ENCODE results near the gene NBEA.
A peak's percentile ranks its signal among the peaks of the same experiment; 100 is the strongest.

Gene NBEA

GRCh38 chr13:35474496-35475211 lies 532.6 kb downstream of the NBEA start:
- no peak overlapping the region for H2BK12ac ChIP-seq (ENCODE audit: low read length)
- no peak for DNase-seq (ENCODE audit: low spot score)
- no peak overlapping the region for H3K4ac ChIP-seq (ENCODE audit: low read length)
- H3K79me1 ChIP-seq (ENCODE audit: low read depth, low read length), result no peaks in the 10 kb centered on the region
- no peak overlapping the region for H2BK120ac ChIP-seq (ENCODE audit: low read depth, low read length)
- H3K4me2 ChIP-seq (ENCODE audit: insufficient read depth, low read length, poor library complexity, severe bottlenecking), result peak overlapping the region; percentile 66
- H3K18ac ChIP-seq (ENCODE audit: low read length), result no peak overlapping the region
- peaks cover 16 to 55% (median 47%) of the 10 kb centered on the region in 3 experiments for H3K27me3 ChIP-seq (ENCODE audit: control insufficient read depth in 3 of 3, insufficient read depth in 3 of 3, low read depth in 1 of 3, low read length in 3 of 3)
- H3K36me3 ChIP-seq (replicated peaks in 1 of 2; ENCODE audit: control insufficient read depth in 2 of 2, insufficient read depth in 2 of 2, low read length in 2 of 2), result no peaks in the 10 kb centered on the region
- H2BK15ac ChIP-seq (ENCODE audit: low read length), result no peak overlapping the region
- no peak overlapping the region for H3K9ac ChIP-seq (ENCODE audit: low read depth, low read length, poor library complexity)
- H3K9me3 ChIP-seq (replicated peaks in 1 of 2; ENCODE audit: control insufficient read depth in 2 of 2, insufficient read depth in 1 of 2, low read depth in 1 of 2, low read length in 2 of 2), result no peaks in the 10 kb centered on the region
- H3K4me1 ChIP-seq (ENCODE audit: control insufficient read depth in 2 of 2, insufficient read depth in 1 of 2, low read depth in 1 of 2, low read length in 2 of 2), result peaks cover 13 to 28% of the 10 kb centered on the region in 2 donors
- no peak overlapping the region for H3K23ac ChIP-seq (ENCODE audit: low read depth, low read length, poor library complexity)
- H2BK5ac ChIP-seq (ENCODE audit: low read length), result no peak overlapping the region
- H4K8ac ChIP-seq (ENCODE audit: low read depth, low read length), result no peak overlapping the region
- no peak overlapping the region for H2AK5ac ChIP-seq (ENCODE audit: low read depth, low read length)
- no peak overlapping the region for H3K14ac ChIP-seq (ENCODE audit: low read length)
- H2AFZ ChIP-seq (ENCODE audit: low read length), result peak overlapping the region; percentile 91
- H4K91ac ChIP-seq (ENCODE audit: low read depth, low read length, poor library complexity), result no peak overlapping the region
- peak overlapping the region in 1 of 2 donors; percentile 63 for H3K4me3 ChIP-seq (ENCODE audit: low read length in 2 of 2)
- H3K27ac ChIP-seq (replicated peaks; ENCODE audit: low read length), result no peak overlapping the region
- WGBS, 2 donors (ENCODE audit: extremely low coverage in 2 of 2, insufficient read length in 2 of 2, insufficient replicate concordance in 1 of 2), result no CpG with 5 or more reads among the region's 17 CpGs

DNA sequence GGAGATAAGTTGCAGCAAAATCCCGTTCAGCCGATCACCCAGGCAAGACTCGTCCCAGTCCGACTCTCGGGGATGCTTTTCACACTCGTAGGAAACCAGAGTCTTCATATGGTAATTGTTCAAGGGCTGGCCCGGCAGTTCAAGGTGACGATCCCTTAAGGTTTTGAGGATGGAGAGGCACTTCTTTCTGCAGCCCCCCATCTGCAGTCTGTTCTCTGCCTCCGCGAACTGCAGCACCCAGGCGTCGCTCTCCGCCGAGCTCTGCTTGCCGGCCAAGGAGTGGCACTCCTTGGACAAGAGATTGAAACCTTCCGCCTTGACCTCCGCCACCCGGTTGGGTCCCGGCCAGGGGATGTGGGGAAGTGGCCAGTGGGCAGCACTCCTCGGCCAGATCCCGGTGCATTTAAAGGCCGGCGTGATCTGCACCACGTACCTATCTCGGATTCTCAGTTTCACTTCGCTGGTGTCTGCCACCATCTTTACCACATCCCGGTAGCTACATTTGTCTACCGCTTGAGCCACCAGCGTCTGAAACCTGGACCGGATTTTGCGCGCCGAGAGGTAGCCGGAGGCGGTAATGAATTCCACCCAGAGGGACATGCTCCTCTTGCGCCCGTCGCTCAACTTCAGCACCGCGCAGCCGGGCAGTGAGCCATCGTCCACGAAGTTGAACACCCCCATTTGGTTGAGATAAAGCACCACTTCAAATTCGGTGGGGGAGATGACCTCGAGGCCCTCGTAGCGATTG lies 533.3 kb downstream of the NBEA start:
- peak overlapping the region; percentile 39 for H3K9ac ChIP-seq (ENCODE audit: low read depth, low read length, poor library complexity)
- H3K27me3 ChIP-seq (ENCODE audit: control insufficient read depth in 3 of 3, insufficient read depth in 3 of 3, low read depth in 1 of 3, low read length in 3 of 3), result peaks cover 16 to 55% (median 53%) of the 10 kb centered on the region in 3 experiments
- WGBS, 2 donors (ENCODE audit: extremely low coverage in 2 of 2, insufficient read length in 2 of 2, insufficient replicate concordance in 1 of 2), result no CpG with 5 or more reads among the region's 47 CpGs
- no peak overlapping the region for H4K8ac ChIP-seq (ENCODE audit: low read depth, low read length)
- H3K27ac ChIP-seq (replicated peaks; ENCODE audit: low read length), result no peak overlapping the region
- peaks cover 13 to 28% of the 10 kb centered on the region in 2 donors for H3K4me1 ChIP-seq (ENCODE audit: control insufficient read depth in 2 of 2, insufficient read depth in 1 of 2, low read depth in 1 of 2, low read length in 2 of 2)
- peak overlapping the region; percentile 66 for H3K4me2 ChIP-seq (ENCODE audit: insufficient read depth, low read length, poor library complexity, severe bottlenecking)
- no peak overlapping the region for H2BK5ac ChIP-seq (ENCODE audit: low read length)
- peak overlapping the region; percentile 1 for H3K14ac ChIP-seq (ENCODE audit: low read length)
- no peak overlapping the region for H2BK120ac ChIP-seq (ENCODE audit: low read depth, low read length)
- no peaks in the 10 kb centered on the region for H3K79me1 ChIP-seq (ENCODE audit: low read depth, low read length)
- H3K4ac ChIP-seq (ENCODE audit: low read length), result no peak overlapping the region
- peak overlapping the region; percentile 91 for H2AFZ ChIP-seq (ENCODE audit: low read length)
- H3K4me3 ChIP-seq (ENCODE audit: low read length in 2 of 2), result peak overlapping the region; percentile 21 to 63
- peak; percentile 61 for DNase-seq (ENCODE audit: low spot score)
- no peaks in the 10 kb centered on the region for H3K9me3 ChIP-seq (replicated peaks in 1 of 2; ENCODE audit: control insufficient read depth in 2 of 2, insufficient read depth in 1 of 2, low read depth in 1 of 2, low read length in 2 of 2)
- H3K36me3 ChIP-seq (replicated peaks in 1 of 2; ENCODE audit: control insufficient read depth in 2 of 2, insufficient read depth in 2 of 2, low read length in 2 of 2), result no peaks in the 10 kb centered on the region
- H3K23ac ChIP-seq (ENCODE audit: low read depth, low read length, poor library complexity), result peak overlapping the region; percentile 81
- H4K91ac ChIP-seq (ENCODE audit: low read depth, low read length, poor library complexity), result no peak overlapping the region
- no peak overlapping the region for H2BK15ac ChIP-seq (ENCODE audit: low read length)
- H2AK5ac ChIP-seq (ENCODE audit: low read depth, low read length), result peak overlapping the region; percentile 45
- no peak overlapping the region for H2BK12ac ChIP-seq (ENCODE audit: low read length)
- H3K18ac ChIP-seq (ENCODE audit: low read length), result peak overlapping the region; percentile 68

GRCh38 chr13:35475960-35476943 lies 534.2 kb downstream of the NBEA start, which contains the start of gene MAB21L1:
MAB21L1 (minus strand) TSS chr13:35476689; CDS start chr13:35476138, 551 bp downstream.
- Histone ChIP-seq H3K18ac (ENCODE audit: low read length) (peak within 1 kb of the TSS; percentile 75), H3K9ac (ENCODE audit: low read depth, low read length, poor library complexity) (peak within 1 kb of the TSS; percentile 39), H2BK120ac (ENCODE audit: low read depth, low read length) (no peak within 1 kb of the TSS), H2AFZ (ENCODE audit: low read length) (peak within 1 kb of the TSS; percentile 91), H2BK15ac (ENCODE audit: low read length) (no peak within 1 kb of the TSS), H3K4me2 (ENCODE audit: insufficient read depth, low read length, poor library complexity, severe bottlenecking) (peak within 1 kb of the TSS; percentile 66), H3K14ac (ENCODE audit: low read length) (peak within 1 kb of the TSS; percentile 1), H2BK5ac (ENCODE audit: low read length) (no peak within 1 kb of the TSS), H4K91ac (ENCODE audit: low read depth, low read length, poor library complexity) (no peak within 1 kb of the TSS), H2AK5ac (ENCODE audit: low read depth, low read length) (peak within 1 kb of the TSS; percentile 45), H3K23ac (ENCODE audit: low read depth, low read length, poor library complexity) (peak within 1 kb of the TSS; percentile 81), H3K4me1 (ENCODE audit: control insufficient read depth in 2 of 2, insufficient read depth in 1 of 2, low read depth in 1 of 2, low read length in 2 of 2) (peaks cover 13 to 28% of the 10 kb centered on the region in 2 donors), H3K27me3 (ENCODE audit: control insufficient read depth in 3 of 3, insufficient read depth in 3 of 3, low read depth in 1 of 3, low read length in 3 of 3) (peaks cover 16 to 55% (median 53%) of the 10 kb centered on the region in 3 experiments), H3K9me3 (replicated peaks in 1 of 2; ENCODE audit: control insufficient read depth in 2 of 2, insufficient read depth in 1 of 2, low read depth in 1 of 2, low read length in 2 of 2) (no peaks in the 10 kb centered on the region), H3K4ac (ENCODE audit: low read length) (no peak within 1 kb of the TSS), H2BK12ac (ENCODE audit: low read length) (no peak within 1 kb of the TSS), H3K36me3 (replicated peaks in 1 of 2; ENCODE audit: control insufficient read depth in 2 of 2, insufficient read depth in 2 of 2, low read length in 2 of 2) (no peaks in the 10 kb centered on the region), H3K4me3 (ENCODE audit: low read length in 2 of 2) (peak within 1 kb of the TSS; percentile 33 to 63), H3K79me1 (ENCODE audit: low read depth, low read length) (no peaks in the 10 kb centered on the region), H4K8ac (ENCODE audit: low read depth, low read length) (no peak within 1 kb of the TSS), H3K27ac (replicated peaks; ENCODE audit: low read length) (no peak within 1 kb of the TSS)
- peak; percentile 59 for DNase-seq (ENCODE audit: low spot score)
- WGBS, 2 donors (ENCODE audit: extremely low coverage in 2 of 2, insufficient read length in 2 of 2, insufficient replicate concordance in 1 of 2), result no CpG with 5 or more reads among the region's 35 CpGs
